GM23338 (cell line): Measurements from ENCODE around the gene LIME1. TPM values are rescaled to one million over a fixed set of nuclear protein-coding genes. Genes with fewer than 3 reads are reported as not detected.
A peak's percentile ranks its signal among the peaks of the same experiment; 100 is the strongest.

Source experiments
- ATAC-seq: fragments of 200-7000 bp; cut with Tn5 transposase; 3 replicates; pipeline ENCODE4 v1.9.1; 2020
- DNase-seq: peaks from one replicate; pipeline ENCODE4 v3.0.0-alpha.2; 2015; ENCODE audit warnings: low spot score
- H2AFZ ChIP-seq: fragments of 200-600 bp; sonication (generic); 2 replicates; pipeline ENCODE4 v1.8.0; 2016; ENCODE audit warnings: antibody characterized with exemption, mild to moderate bottlenecking, moderate library complexity
- H3F3A ChIP-seq: fragments of 200-600 bp; sonication (generic); replicated peaks from 2 replicates; pipeline ENCODE4 v1.8.0; 2017; ENCODE audit warnings: antibody characterized with exemption, mixed run types, low read depth
- H3K27ac ChIP-seq: fragments of 200-600 bp; sonication (generic); 2 replicates; pipeline ENCODE4 v1.6.1; 2016; ENCODE audit warnings: low read depth
- H3K27me3 ChIP-seq: fragments of 200-600 bp; sonication (generic); 2 replicates; pipeline ENCODE4 v1.8.0; 2016; ENCODE audit warnings: mild to moderate bottlenecking, mixed run types, moderate library complexity; ENCODE audit not compliant: insufficient read depth
- H3K36me3 ChIP-seq: fragments of 200-600 bp; sonication (generic); 2 replicates; pipeline ENCODE4 v1.8.0; 2016; ENCODE audit warnings: mild to moderate bottlenecking; ENCODE audit not compliant: insufficient read depth
- H3K4me1 ChIP-seq: fragments of 200-600 bp; sonication (generic); 2 replicates; pipeline ENCODE4 v1.8.0; 2016; ENCODE audit warnings: mild to moderate bottlenecking, moderate library complexity; ENCODE audit not compliant: insufficient read depth
- H3K4me2 ChIP-seq: fragments of 200-600 bp; sonication (generic); 2 replicates; pipeline ENCODE4 v1.7.1; 2017; ENCODE audit warnings: mixed run types
- H3K4me3 ChIP-seq: fragments of 200-600 bp; sonication (generic); 2 replicates; pipeline ENCODE4 v1.6.1; 2016; ENCODE audit warnings: mixed run types
- H3K79me2 ChIP-seq: fragments of 200-600 bp; sonication (generic); replicated peaks from 2 replicates; pipeline ENCODE4 v1.8.0; 2017; ENCODE audit warnings: mild to moderate bottlenecking; ENCODE audit not compliant: insufficient read depth
- H3K9me2 ChIP-seq: fragments of 200-600 bp; sonication (generic); 2 replicates; pipeline ENCODE4 v1.8.0; 2017; ENCODE audit not compliant: insufficient read depth
- H4K20me1 ChIP-seq: fragments of 200-600 bp; sonication (generic); replicated peaks from 2 replicates; pipeline ENCODE4 v1.8.0; 2017; ENCODE audit warnings: mild to moderate bottlenecking; ENCODE audit not compliant: insufficient read depth
- H3K27ac Mint-ChIP-seq: 2 replicates; pipeline ENCODE4 v1.8.0; 2020; ENCODE audit warnings: inconsistent platforms, mild to moderate bottlenecking, moderate library complexity, mixed read lengths
- H3K27me3 Mint-ChIP-seq: 3 replicates; pipeline ENCODE4 v1.8.0; 2022; ENCODE audit warnings: low read depth, mild to moderate bottlenecking, moderate library complexity, mixed read lengths, inconsistent platforms; ENCODE audit not compliant: insufficient read depth, poor library complexity
- H3K36me3 Mint-ChIP-seq: 3 replicates; pipeline ENCODE4 v1.8.0; 2021; ENCODE audit warnings: low read depth, mild to moderate bottlenecking, inconsistent platforms, moderate library complexity, mixed read lengths
- H3K4me1 Mint-ChIP-seq: 3 replicates; pipeline ENCODE4 v1.8.0; 2020; ENCODE audit warnings: mild to moderate bottlenecking, inconsistent platforms, mixed read lengths
- H3K4me3 Mint-ChIP-seq: 3 replicates; pipeline ENCODE4 v1.8.0; 2021; ENCODE audit warnings: moderate library complexity, mild to moderate bottlenecking, inconsistent platforms, mixed read lengths
- H3K9me3 Mint-ChIP-seq: 3 replicates; pipeline ENCODE4 v1.8.0; 2020; ENCODE audit warnings: moderate library complexity, mild to moderate bottlenecking, inconsistent platforms, mixed read lengths
- CREB1 ChIP-seq: fragments of 250-450 bp; sonication (Bioruptor Pico); IDR thresholded peaks from 2 replicates; pipeline ENCODE4 v1.5.0; 2020; ENCODE audit warnings: low read depth, mild to moderate bottlenecking, moderate library complexity
- CTCF ChIP-seq, 2 experiments: fragments of 200-600 bp in 1 of 2; sonication (generic) in 1 of 2; conservative IDR thresholded peaks; 2 replicates each; pipeline versions ENCODE4 v1.5.1 to v1.6.1; 2016 to 2017; ENCODE audit warnings: antibody characterized with exemption in 2 of 2, low read depth in 2 of 2, mild to moderate bottlenecking in 2 of 2, moderate library complexity in 1 of 2
- EZH2 ChIP-seq: fragments of 200-600 bp; sonication (generic); IDR thresholded peaks from one replicate; pipeline ENCODE4 v1.8.0; 2017; ENCODE audit warnings: antibody characterized with exemption, mild to moderate bottlenecking, low read depth; ENCODE audit not compliant: unreplicated experiment
- JUNB ChIP-seq: IDR thresholded peaks from one replicate; pipeline ENCODE4 v1.6.1; 2016; ENCODE audit warnings: antibody characterized with exemption; ENCODE audit not compliant: unreplicated experiment
- NANOG ChIP-seq: IDR thresholded peaks from 2 replicates; pipeline ENCODE4 v1.6.1; 2016; ENCODE audit warnings: antibody characterized with exemption, borderline replicate concordance
- POLR2AphosphoS5 ChIP-seq: IDR thresholded peaks from 2 replicates; pipeline ENCODE4 v1.6.1; 2016; ENCODE audit warnings: antibody characterized with exemption, low read depth
- ZNF114 ChIP-seq: fragments of 250-450 bp; sonication (Bioruptor Pico); IDR thresholded peaks from 2 replicates; pipeline ENCODE4 v1.5.0; 2020; ENCODE audit warnings: mild to moderate bottlenecking, moderate library complexity
- polyA plus RNA-seq: library from polyadenylated mRNA; unstranded; fragments of >200 nt; fragmentation: Nextera tagmentation; extraction: Ambion mirVana; gene quantifications from 2 replicates; pipeline ENCODE4 v1.2.1, GENCODE V29; 2016
- total RNA-seq: library from RNA; depleted of rRNA; stranded (reverse); fragments of >200 nt; shearing (Covaris generic); gene quantifications from 2 replicates; pipeline ENCODE4 v1.2.3, GENCODE V29; 2014
- TF ChIP-seq, protein P1 (sequence below): IDR thresholded peaks from 2 replicates; pipeline ENCODE4 v1.6.1; 2016; ENCODE audit warnings: antibody characterized with exemption

The LIME1 gene
- total and polyA plus RNA-seq, 2 experiments from 2014 or later: 4.7 to 12.2 TPM

DNA sequence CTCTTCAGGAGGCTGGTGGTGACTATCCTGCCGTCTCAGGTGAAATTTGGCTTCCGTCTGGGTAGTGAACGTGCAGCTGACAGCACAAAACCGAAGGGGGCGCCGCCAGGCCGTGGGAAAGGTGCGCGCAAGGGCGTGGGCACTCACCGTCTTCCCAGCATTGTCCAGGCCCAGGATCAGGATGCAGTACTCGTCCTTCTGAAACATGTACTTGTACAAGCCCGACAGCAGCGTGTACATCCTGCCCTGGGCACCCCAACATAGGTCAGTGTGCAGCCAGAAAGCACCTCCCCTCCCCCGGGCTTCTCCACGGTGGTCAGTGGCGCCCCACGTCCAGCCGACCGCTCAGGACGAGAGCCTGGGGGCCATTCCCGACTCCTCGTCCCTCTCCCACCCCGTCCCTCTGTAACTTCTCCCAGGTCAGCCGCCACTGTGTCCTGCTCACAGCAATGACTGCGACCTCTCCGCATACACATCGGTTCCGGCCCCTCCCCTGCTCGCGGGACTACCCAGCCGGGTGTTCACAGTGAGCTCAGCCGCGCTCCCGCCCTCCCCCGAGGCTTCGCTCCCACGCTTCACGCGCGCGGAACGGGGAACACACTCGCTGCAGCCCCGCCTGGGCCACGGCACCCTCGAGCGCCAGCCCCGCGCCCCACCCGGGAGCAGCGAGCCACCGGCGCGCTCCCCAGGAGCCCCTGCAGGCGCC, 29.5 kb upstream of the LIME1 start:
- H3K27me3 ChIP-seq: no peaks in the 10 kb centered on the region
- H3F3A ChIP-seq: peaks cover 11% of the 10 kb centered on the region; the same call in 1 of the 2 replicates
- TF ChIP-seq NANOG (no peak), JUNB (no peak), CTCF (conservative IDR thresholded peaks at IDR 0.05; ENCODE audit: low read depth in 2 of 2) (peak; percentile 44 to 72)
- no peaks in the 10 kb centered on the region; the same call in 1 of the 2 replicates for H3K4me1 ChIP-seq
- H3K36me3 ChIP-seq: no peaks in the 10 kb centered on the region
- H3K27ac ChIP-seq: no peak overlapping the region
- H3K9me2 ChIP-seq: no peaks in the 10 kb centered on the region
- Mint-ChIP-seq H3K27me3 (peaks cover 12% of the 10 kb centered on the region), H3K4me3 (peak overlapping the region; percentile 88), H3K27ac (no peak overlapping the region), H3K9me3 (no peaks in the 10 kb centered on the region), H3K36me3 (peaks cover 42% of the 10 kb centered on the region), H3K4me1 (peaks cover 10% of the 10 kb centered on the region)
- ATAC-seq (peak; percentile 35), DNase-seq (peak; percentile 65)
- peak overlapping the region; percentile 93 for H3K4me2 ChIP-seq
- H2AFZ ChIP-seq: no peak overlapping the region
- H4K20me1 ChIP-seq: peaks cover 14% of the 10 kb centered on the region
- peaks cover 43% of the 10 kb centered on the region for H3K79me2 ChIP-seq
- peak overlapping the region; percentile 85 for H3K4me3 ChIP-seq

GRCh38 chr20:63707558-63708300, 28.7 kb upstream of the LIME1 start, which contains the start of the genes ARFRP1 and ZGPAT:
Gene ARFRP1 (minus strand): TSS chr20:63707976. CDS start chr20:63707091, 885 bp downstream.
Gene ZGPAT (plus strand): TSS chr20:63708039. CDS start chr20:63708581, 542 bp downstream.
- no peaks in the 10 kb centered on the region for H3K27me3 ChIP-seq
- H3K27ac Mint-ChIP-seq: no peak within 1 kb of the TSS
- ATAC-seq (peak; percentile 92), DNase-seq (peak; percentile 96)
- no peak within 1 kb of the TSS for H3K27ac ChIP-seq
- TF ChIP-seq EZH2: no peak
- TF ChIP-seq POLR2AphosphoS5: peak; percentile 77
- TF ChIP-seq ZNF114 (CRISPR knock-in tag): no peak
- TF ChIP-seq CREB1 (CRISPR knock-in tag): peak; percentile 69
- TF ChIP-seq, protein P1, sequence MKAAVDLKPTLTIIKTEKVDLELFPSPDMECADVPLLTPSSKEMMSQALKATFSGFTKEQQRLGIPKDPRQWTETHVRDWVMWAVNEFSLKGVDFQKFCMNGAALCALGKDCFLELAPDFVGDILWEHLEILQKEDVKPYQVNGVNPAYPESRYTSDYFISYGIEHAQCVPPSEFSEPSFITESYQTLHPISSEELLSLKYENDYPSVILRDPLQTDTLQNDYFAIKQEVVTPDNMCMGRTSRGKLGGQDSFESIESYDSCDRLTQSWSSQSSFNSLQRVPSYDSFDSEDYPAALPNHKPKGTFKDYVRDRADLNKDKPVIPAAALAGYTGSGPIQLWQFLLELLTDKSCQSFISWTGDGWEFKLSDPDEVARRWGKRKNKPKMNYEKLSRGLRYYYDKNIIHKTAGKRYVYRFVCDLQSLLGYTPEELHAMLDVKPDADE: peak; percentile 93
- peaks cover 14% of the 10 kb centered on the region for H4K20me1 ChIP-seq
- H3K79me2 ChIP-seq: peaks cover 50% of the 10 kb centered on the region
- H2AFZ ChIP-seq: no peak within 1 kb of the TSS
- no peaks in the 10 kb centered on the region for H3K9me2 ChIP-seq
- H3K4me2 ChIP-seq: peak within 1 kb of the TSS; percentile 93
- peak within 1 kb of the TSS; percentile 85 for H3K4me3 ChIP-seq
- peak within 1 kb of the TSS; percentile 88 for H3K4me3 Mint-ChIP-seq
- H3K36me3 ChIP-seq: no peaks in the 10 kb centered on the region; the same call in 1 of the 2 replicates
- H3K9me3 Mint-ChIP-seq: no peaks in the 10 kb centered on the region
- peaks cover 49% of the 10 kb centered on the region for H3K36me3 Mint-ChIP-seq
- H3K4me1 Mint-ChIP-seq: peaks cover 10% of the 10 kb centered on the region
- H3K27me3 Mint-ChIP-seq: peaks cover 12% of the 10 kb centered on the region
- H3F3A ChIP-seq: peaks cover 11% of the 10 kb centered on the region; the same call in 1 of the 2 replicates
- no peaks in the 10 kb centered on the region; the same call in 1 of the 2 replicates for H3K4me1 ChIP-seq
